Endothelial cell of umbilical vein (primary cell): ENCODE results near the gene GPBAR1.

Source experiments
- CTCF ChIP-seq, 2 donors: IDR thresholded peaks; 1 replicate in 1 of 2; 2 replicates in 1 of 2; pipeline ENCODE4 v1.5.1; 2011; ENCODE audit warnings: low read length in 2 of 2, mild to moderate bottlenecking in 2 of 2, moderate library complexity in 2 of 2, control low read depth in 1 of 2, inconsistent platforms in 1 of 2, low read depth in 1 of 2; ENCODE audit not compliant: insufficient read depth in 1 of 2; ENCODE audit errors: extremely low read depth in 1 of 2
- EZH2 ChIP-seq: IDR thresholded peaks from 2 replicates; pipeline ENCODE4 v1.6.1; 2012; ENCODE audit warnings: borderline replicate concordance, low read depth, mild to moderate bottlenecking, moderate library complexity, low read length, inconsistent platforms; ENCODE audit not compliant: severe bottlenecking
- JUN ChIP-seq: IDR thresholded peaks from 2 replicates; pipeline ENCODE4 v1.6.1; 2011; ENCODE audit warnings: borderline replicate concordance, low read depth; ENCODE audit not compliant: insufficient read length, insufficient read depth
- POLR2A ChIP-seq: IDR thresholded peaks from 2 replicates; pipeline ENCODE4 v1.6.1; 2012; ENCODE audit warnings: low read depth, mild to moderate bottlenecking, control low read depth, low read length

- TF ChIP-seq EZH2 (no peak), POLR2A (no peak), CTCF (IDR thresholded peaks at IDR 0.05; ENCODE audit: extremely low read depth in 1 of 2, insufficient read depth in 1 of 2, low read depth in 1 of 2, low read length in 2 of 2) (no peak), JUN (no peak)
Observed at GRCh38 chr2:218280260-218280870, 19.6 kb downstream of the GPBAR1 start.
